CD8-positive, alpha-beta memory T cell (primary cell): ENCODE measurements around the gene ANO2. TPM values are rescaled to one million over a fixed set of nuclear protein-coding genes. Genes with fewer than 3 reads are reported as not detected.
"Not testable (repeated sequence)": the region's sequence is repeated elsewhere in the genome, so short reads cannot be mapped to it uniquely, and the experiment has no call there.

Source experiments
- CTCF ChIA-PET: fragments of 350-600 bp; sonication (Branson Sonifier 250); formaldehyde crosslinking; loops from one replicate; lab custom pipeline; 2021; ENCODE audit warnings: antibody characterized with exemption; lab: Charles Lee
- POLR2A ChIA-PET: fragments of 350-600 bp; sonication (Branson Sonifier 250); formaldehyde crosslinking; loops from one replicate; lab custom pipeline; 2021; ENCODE audit warnings: antibody characterized with exemption; lab: Charles Lee
- DNase-seq, 5 donors: peaks; one replicate each; pipeline versions ENCODE4 v3.0.0 to v3.0.0-alpha.2; 2020 to 2022; ENCODE audit warnings: mixed read lengths in 1 of 5
- H3K27ac ChIP-seq: one replicate; pipeline ENCODE4 v1.7.0; 2013; ENCODE audit warnings: low read depth, mild to moderate bottlenecking, low read length, moderate library complexity
- H3K27me3 ChIP-seq: 2 replicates; pipeline ENCODE4 v1.7.0; 2013; ENCODE audit warnings: low read length, mild to moderate bottlenecking; ENCODE audit not compliant: insufficient read depth, poor library complexity, severe bottlenecking
- H3K36me3 ChIP-seq: 2 replicates; pipeline ENCODE4 v1.7.0; 2013; ENCODE audit warnings: mild to moderate bottlenecking, low read length, moderate library complexity; ENCODE audit not compliant: insufficient read depth
- H3K4me1 ChIP-seq: 2 replicates; pipeline ENCODE4 v1.7.0; 2013; ENCODE audit warnings: mild to moderate bottlenecking, low read length, moderate library complexity; ENCODE audit not compliant: insufficient read depth
- H3K4me3 ChIP-seq: 2 replicates; pipeline ENCODE4 v1.7.0; 2013; ENCODE audit warnings: mild to moderate bottlenecking, low read length
- H3K9me3 ChIP-seq: 2 replicates; pipeline ENCODE4 v1.7.0; 2013; ENCODE audit warnings: mild to moderate bottlenecking, low read length
- H3K27ac Mint-ChIP-seq, 8 donors: one replicate each; pipeline ENCODE4 v1.8.0; 2020 to 2021; ENCODE audit warnings: mixed read lengths in 8 of 8, mild to moderate bottlenecking in 6 of 8, inconsistent platforms in 3 of 8, moderate library complexity in 3 of 8
- H3K27me3 Mint-ChIP-seq, 2 donors: one replicate each; pipeline ENCODE4 v1.8.0; 2020 to 2021; ENCODE audit warnings: mixed read lengths in 2 of 2, mild to moderate bottlenecking in 1 of 2, moderate library complexity in 1 of 2
- H3K36me3 Mint-ChIP-seq, 3 donors: one replicate each; pipeline ENCODE4 v1.8.0; 2020 to 2021; ENCODE audit warnings: mixed read lengths in 3 of 3, inconsistent platforms in 1 of 3, mild to moderate bottlenecking in 1 of 3
- H3K4me1 Mint-ChIP-seq, 3 donors: one replicate each; pipeline ENCODE4 v1.8.0; 2020 to 2021; ENCODE audit warnings: mixed read lengths in 3 of 3, inconsistent platforms in 1 of 3, mild to moderate bottlenecking in 1 of 3
- H3K4me3 Mint-ChIP-seq, 7 donors: one replicate each; pipeline ENCODE4 v1.8.0; 2020 to 2021; ENCODE audit warnings: mixed read lengths in 7 of 7, mild to moderate bottlenecking in 6 of 7, moderate library complexity in 4 of 7, inconsistent platforms in 2 of 7
- H3K9me3 Mint-ChIP-seq, 5 donors: one replicate each; pipeline ENCODE4 v1.8.0; 2020 to 2022; ENCODE audit warnings: mixed read lengths in 5 of 5, mild to moderate bottlenecking in 3 of 5, moderate library complexity in 2 of 5, inconsistent platforms in 1 of 5
- polyA plus RNA-seq: library from polyadenylated mRNA; unstranded; fragments of 300-500 nt; fragmentation: Illumina TruSeq; gene quantifications from one replicate; pipeline ENCODE4 v1.2.3, GENCODE V29; 2021
- total RNA-seq, 2 experiments: library from RNA; stranded (reverse); gene quantifications; one replicate each; pipeline ENCODE4 v1.2.3, GENCODE V29; 2021

Gene ANO2
- total and polyA plus RNA-seq, 3 experiments from 2014 or later: not detected

- H3K36me3 ChIP-seq: no peaks in the 10 kb centered on the region
- H3K27ac Mint-ChIP-seq: no peak overlapping the region
- ChIA-PET CTCF (no interaction called here), POLR2A (no interaction called here)
- DNase-seq: no peak
- no peaks in the 10 kb centered on the region for H3K4me1 Mint-ChIP-seq
- H3K27me3 ChIP-seq: no peaks in the 10 kb centered on the region
- no peaks in the 10 kb centered on the region for H3K36me3 Mint-ChIP-seq
- H3K4me3 Mint-ChIP-seq: no peak overlapping the region
- H3K4me3 ChIP-seq: no peak overlapping the region
- peaks cover 5 to 10% of the 10 kb centered on the region in 2 donors for H3K27me3 Mint-ChIP-seq
- peaks cover 0 to 6% (median under 1%) of the 10 kb centered on the region in 5 donors for H3K9me3 Mint-ChIP-seq
- no peak overlapping the region for H3K27ac ChIP-seq
- H3K9me3 ChIP-seq: no peaks in the 10 kb centered on the region
- H3K4me1 ChIP-seq: no peaks in the 10 kb centered on the region
These were observed 253.1 kb downstream of the ANO2 start for GRCh38 chr12:5691943-5692342.

GRCh38 chr12:5690240-5690639 is 254.8 kb downstream of the ANO2 start:
- Histone ChIP-seq H3K4me1 (no peaks in the 10 kb centered on the region), H3K4me3 (no peak overlapping the region), H3K27me3 (no peaks in the 10 kb centered on the region), H3K27ac (no peak overlapping the region), H3K36me3 (no peaks in the 10 kb centered on the region), H3K9me3 (no peaks in the 10 kb centered on the region)
- DNase-seq: no peak
- CTCF ChIA-PET: no interaction called here
- peaks cover 4 to 6% of the 10 kb centered on the region in 2 donors for H3K27me3 Mint-ChIP-seq
- no peaks in the 10 kb centered on the region for H3K4me1 Mint-ChIP-seq
- no peak overlapping the region for H3K27ac Mint-ChIP-seq
- POLR2A ChIA-PET: no interaction called here
- peaks cover 0 to 4% (median 0%) of the 10 kb centered on the region in 5 donors for H3K9me3 Mint-ChIP-seq
- H3K36me3 Mint-ChIP-seq: no peaks in the 10 kb centered on the region
- H3K4me3 Mint-ChIP-seq: no peak overlapping the region

GRCh38 chr12:5689773-5690172 is 255.3 kb downstream of the ANO2 start:
- Mint-ChIP-seq H3K9me3 (peaks cover 0 to 4% (median 0%) of the 10 kb centered on the region in 5 donors), H3K4me3 (no peak overlapping the region), H3K27ac (no peak overlapping the region), H3K27me3 (peaks cover 3 to 6% of the 10 kb centered on the region in 2 donors), H3K4me1 (no peaks in the 10 kb centered on the region), H3K36me3 (no peaks in the 10 kb centered on the region)
- POLR2A ChIA-PET: no interaction called here
- CTCF ChIA-PET: no interaction called here
- Histone ChIP-seq H3K27me3 (no peaks in the 10 kb centered on the region), H3K9me3 (no peaks in the 10 kb centered on the region), H3K4me3 (no peak overlapping the region), H3K27ac (no peak overlapping the region), H3K36me3 (no peaks in the 10 kb centered on the region), H3K4me1 (no peaks in the 10 kb centered on the region)
- no peak for DNase-seq

GRCh38 chr12:5688226-5688625 is 256.8 kb downstream of the ANO2 start:
- Mint-ChIP-seq H3K27me3 (peaks cover 3 to 7% of the 10 kb centered on the region in 2 donors), H3K9me3 (peaks cover 0 to 4% (median 0%) of the 10 kb centered on the region in 5 donors), H3K4me1 (no peaks in the 10 kb centered on the region), H3K4me3 (no peak overlapping the region), H3K27ac (no peak overlapping the region), H3K36me3 (no peaks in the 10 kb centered on the region)
- H3K27ac ChIP-seq: no peak overlapping the region
- ChIA-PET CTCF (no interaction called here), POLR2A (no interaction called here)
- no peak overlapping the region for H3K4me3 ChIP-seq
- H3K27me3 ChIP-seq: no peaks in the 10 kb centered on the region
- H3K36me3 ChIP-seq: no peaks in the 10 kb centered on the region
- no peaks in the 10 kb centered on the region for H3K9me3 ChIP-seq
- H3K4me1 ChIP-seq: no peaks in the 10 kb centered on the region
- DNase-seq: no peak

GRCh38 chr12:5685935-5686334 is 259.1 kb downstream of the ANO2 start:
- H3K9me3 Mint-ChIP-seq: peaks cover 0 to 4% (median 0%) of the 10 kb centered on the region in 5 donors
- H3K36me3 ChIP-seq: no peaks in the 10 kb centered on the region
- no peak overlapping the region for H3K4me3 ChIP-seq
- H3K27ac ChIP-seq: no peak overlapping the region
- no peaks in the 10 kb centered on the region for H3K9me3 ChIP-seq
- no peaks in the 10 kb centered on the region for H3K4me1 ChIP-seq
- ChIA-PET CTCF (no interaction called here), POLR2A (no interaction called here)
- no peak overlapping the region for H3K4me3 Mint-ChIP-seq
- H3K27me3 Mint-ChIP-seq: peaks cover 4 to 7% of the 10 kb centered on the region in 2 donors
- H3K27me3 ChIP-seq: no peaks in the 10 kb centered on the region
- no peaks in the 10 kb centered on the region for H3K4me1 Mint-ChIP-seq
- no peak for DNase-seq
- H3K27ac Mint-ChIP-seq: no peak overlapping the region
- no peaks in the 10 kb centered on the region for H3K36me3 Mint-ChIP-seq

GRCh38 chr12:5684989-5685388 is 260.1 kb downstream of the ANO2 start:
- Histone ChIP-seq H3K27ac (no peak overlapping the region), H3K9me3 (no peaks in the 10 kb centered on the region)

GRCh38 chr12:5682581-5682980 is 262.5 kb downstream of the ANO2 start:
- Mint-ChIP-seq H3K27me3 (peaks cover 4 to 7% of the 10 kb centered on the region in 2 donors), H3K4me3 (no peak overlapping the region), H3K9me3 (no peaks in the 10 kb centered on the region), H3K27ac (no peak overlapping the region), H3K36me3 (no peaks in the 10 kb centered on the region), H3K4me1 (no peaks in the 10 kb centered on the region)
- no peak for DNase-seq
- Histone ChIP-seq H3K36me3 (no peaks in the 10 kb centered on the region), H3K9me3 (no peaks in the 10 kb centered on the region), H3K4me1 (no peaks in the 10 kb centered on the region), H3K27ac (no peak overlapping the region), H3K27me3 (no peaks in the 10 kb centered on the region), H3K4me3 (no peak overlapping the region)
- ChIA-PET POLR2A (no interaction called here), CTCF (no interaction called here)

More at GRCh38 chr12:5684989-5685388, 260.1 kb downstream of the ANO2 start:
- H3K27me3 ChIP-seq: no peaks in the 10 kb centered on the region
- no peak for DNase-seq
- Mint-ChIP-seq H3K27ac (no peak overlapping the region), H3K27me3 (peaks cover 4 to 7% of the 10 kb centered on the region in 2 donors), H3K9me3 (peaks cover 0 to 4% (median 0%) of the 10 kb centered on the region in 5 donors), H3K36me3 (no peaks in the 10 kb centered on the region), H3K4me3 (no peak overlapping the region), H3K4me1 (no peaks in the 10 kb centered on the region)
- H3K36me3 ChIP-seq: no peaks in the 10 kb centered on the region
- CTCF ChIA-PET: no interaction called here
- H3K4me3 ChIP-seq: no peak overlapping the region
- POLR2A ChIA-PET: no interaction called here
- H3K4me1 ChIP-seq: no peaks in the 10 kb centered on the region

GRCh38 chr12:5678176-5678575 is 266.9 kb downstream of the ANO2 start:
- Histone ChIP-seq H3K27me3 (no peaks in the 10 kb centered on the region), H3K4me1 (no peaks in the 10 kb centered on the region), H3K27ac (no peak overlapping the region), H3K36me3 (no peaks in the 10 kb centered on the region), H3K9me3 (no peaks in the 10 kb centered on the region), H3K4me3 (no peak overlapping the region)
- Mint-ChIP-seq H3K27me3 (peaks cover 18 to 19% of the 10 kb centered on the region in 2 donors), H3K9me3 (no peaks in the 10 kb centered on the region), H3K36me3 (no peaks in the 10 kb centered on the region), H3K4me3 (no peak overlapping the region), H3K27ac (no peak overlapping the region), H3K4me1 (no peaks in the 10 kb centered on the region)
- DNase-seq: no peak
- POLR2A ChIA-PET: no interaction called here
- CTCF ChIA-PET: no interaction called here

GRCh38 chr12:5669624-5670023 is 275.4 kb downstream of the ANO2 start:
- POLR2A ChIA-PET, H3K27ac Mint-ChIP-seq, H3K4me1 ChIP-seq, H3K9me3 Mint-ChIP-seq, CTCF ChIA-PET, H3K4me3 Mint-ChIP-seq, H3K4me1 Mint-ChIP-seq, H3K9me3 ChIP-seq, DNase-seq, H3K36me3 ChIP-seq, H3K27me3 Mint-ChIP-seq, H3K27ac ChIP-seq, H3K27me3 ChIP-seq, H3K36me3 Mint-ChIP-seq, H3K4me3 ChIP-seq: not testable (repeated sequence)
